KMS-11 (cell line): Measurements from ENCODE around the gene SPEG.

Experiments
- H2AFZ ChIP-seq: fragments of 200-600 bp; sonication (generic); 2 replicates; pipeline ENCODE4 v1.6.1; 2016; ENCODE audit warnings: antibody characterized with exemption, mixed run types, low read depth
- H3K27ac ChIP-seq: fragments of 200-600 bp; sonication (generic); 2 replicates; pipeline ENCODE4 v1.6.1; 2016; ENCODE audit warnings: mild to moderate bottlenecking, mixed run types
- H3K27me3 ChIP-seq: fragments of 200-600 bp; sonication (generic); 2 replicates; pipeline ENCODE4 v1.6.1; 2017; ENCODE audit warnings: mild to moderate bottlenecking, low read depth, mixed run types, moderate library complexity; ENCODE audit not compliant: insufficient read depth
- H3K36me3 ChIP-seq: fragments of 200-600 bp; sonication (generic); 2 replicates; pipeline ENCODE4 v1.6.1; 2017; ENCODE audit warnings: mild to moderate bottlenecking, mixed run types; ENCODE audit not compliant: insufficient read depth
- H3K4me1 ChIP-seq: fragments of 200-600 bp; sonication (generic); 2 replicates; pipeline ENCODE4 v1.6.1; 2016; ENCODE audit warnings: mild to moderate bottlenecking, low read depth, mixed run types; ENCODE audit not compliant: poor library complexity, severe bottlenecking
- H3K4me2 ChIP-seq: fragments of 200-600 bp; sonication (generic); 2 replicates; pipeline ENCODE4 v1.7.0; 2016; ENCODE audit warnings: mild to moderate bottlenecking, mixed run types
- H3K4me3 ChIP-seq: fragments of 200-600 bp; sonication (generic); IDR thresholded peaks from 2 replicates; pipeline ENCODE4 v1.6.1; 2017; ENCODE audit warnings: low read depth, low read length, mixed read lengths; ENCODE audit not compliant: insufficient read depth
- H3K79me2 ChIP-seq: fragments of 200-600 bp; sonication (generic); 2 replicates; pipeline ENCODE4 v1.6.1; 2016; ENCODE audit warnings: low read depth, mixed run types; ENCODE audit not compliant: insufficient read depth
- H3K9ac ChIP-seq: fragments of 200-600 bp; sonication (generic); 2 replicates; pipeline ENCODE4 v1.6.1; 2016; ENCODE audit warnings: mild to moderate bottlenecking, mixed run types
- H4K20me1 ChIP-seq: fragments of 200-600 bp; sonication (generic); 2 replicates; pipeline ENCODE4 v1.6.1; 2016; ENCODE audit warnings: mild to moderate bottlenecking, mixed run types; ENCODE audit not compliant: insufficient read depth
- TF ChIP-seq, protein P1 (sequence below): fragments of 200-600 bp; sonication (generic); conservative IDR thresholded peaks from 2 replicates; pipeline ENCODE4 v1.6.1; 2017; ENCODE audit warnings: low read depth, mild to moderate bottlenecking, antibody characterized with exemption, low read length, moderate library complexity, mixed read lengths

The SPEG gene

GRCh38 chr2:219434718-219435525 lies at the start of gene SPEG:
SPEG (plus strand) TSS chr2:219434843; CDS start chr2:219434978, 135 bp downstream.
- H4K20me1 ChIP-seq: no peaks in the 10 kb centered on the region
- no peak within 1 kb of the TSS for H2AFZ ChIP-seq
- H3K79me2 ChIP-seq: no peaks in the 10 kb centered on the region
- no peak within 1 kb of the TSS for H3K27ac ChIP-seq
- no peak within 1 kb of the TSS for H3K4me2 ChIP-seq
- H3K9ac ChIP-seq: no peak within 1 kb of the TSS
- H3K36me3 ChIP-seq: no peaks in the 10 kb centered on the region
- no peaks in the 10 kb centered on the region for H3K4me1 ChIP-seq
- peaks cover 3% of the 10 kb centered on the region; the same call in 1 of the 2 replicates for H3K27me3 ChIP-seq
- no peak within 1 kb of the TSS for H3K4me3 ChIP-seq
- TF ChIP-seq, protein P1, sequence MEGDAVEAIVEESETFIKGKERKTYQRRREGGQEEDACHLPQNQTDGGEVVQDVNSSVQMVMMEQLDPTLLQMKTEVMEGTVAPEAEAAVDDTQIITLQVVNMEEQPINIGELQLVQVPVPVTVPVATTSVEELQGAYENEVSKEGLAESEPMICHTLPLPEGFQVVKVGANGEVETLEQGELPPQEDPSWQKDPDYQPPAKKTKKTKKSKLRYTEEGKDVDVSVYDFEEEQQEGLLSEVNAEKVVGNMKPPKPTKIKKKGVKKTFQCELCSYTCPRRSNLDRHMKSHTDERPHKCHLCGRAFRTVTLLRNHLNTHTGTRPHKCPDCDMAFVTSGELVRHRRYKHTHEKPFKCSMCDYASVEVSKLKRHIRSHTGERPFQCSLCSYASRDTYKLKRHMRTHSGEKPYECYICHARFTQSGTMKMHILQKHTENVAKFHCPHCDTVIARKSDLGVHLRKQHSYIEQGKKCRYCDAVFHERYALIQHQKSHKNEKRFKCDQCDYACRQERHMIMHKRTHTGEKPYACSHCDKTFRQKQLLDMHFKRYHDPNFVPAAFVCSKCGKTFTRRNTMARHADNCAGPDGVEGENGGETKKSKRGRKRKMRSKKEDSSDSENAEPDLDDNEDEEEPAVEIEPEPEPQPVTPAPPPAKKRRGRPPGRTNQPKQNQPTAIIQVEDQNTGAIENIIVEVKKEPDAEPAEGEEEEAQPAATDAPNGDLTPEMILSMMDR: no peak

- Histone ChIP-seq H3K4me3 (no peak overlapping the region), H2AFZ (no peak overlapping the region), H3K4me1 (peaks cover 6% of the 10 kb centered on the region), H3K79me2 (no peaks in the 10 kb centered on the region), H3K27me3 (no peaks in the 10 kb centered on the region), H4K20me1 (no peaks in the 10 kb centered on the region), H3K9ac (no peak overlapping the region), H3K27ac (no peak overlapping the region), H3K36me3 (no peaks in the 10 kb centered on the region), H3K4me2 (no peak overlapping the region)
- TF ChIP-seq, protein P1: no peak
Observed at GRCh38 chr2:219384859-219385258, 49.8 kb upstream of the SPEG start.

DNA sequence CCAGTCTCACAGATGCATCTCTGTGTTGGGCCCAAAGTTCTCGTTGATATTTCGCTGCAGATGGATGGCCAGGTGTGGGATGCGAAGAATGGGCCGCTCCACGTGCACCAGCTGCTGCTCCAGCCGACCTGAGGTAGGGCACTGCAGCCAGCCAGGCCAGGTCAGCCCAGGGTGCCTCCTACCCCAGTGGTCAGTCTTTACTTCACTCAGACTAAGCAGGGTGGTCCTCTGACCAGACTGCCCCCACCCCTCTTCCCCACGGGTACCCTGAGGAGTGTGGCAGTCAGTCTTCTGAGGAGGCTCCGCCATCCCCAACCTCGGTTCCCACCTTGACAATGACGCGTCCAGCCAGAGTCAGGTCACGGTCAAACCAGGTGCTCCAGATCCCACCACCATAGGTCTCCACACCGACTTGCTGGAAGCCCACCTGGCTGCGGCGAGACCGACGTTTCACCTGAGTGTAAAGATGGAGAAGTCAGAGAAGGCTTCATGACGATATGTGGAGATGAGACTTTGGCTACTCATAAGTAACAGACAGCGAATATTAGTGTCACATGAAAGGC lies 48.6 kb upstream of the SPEG start:
- Histone ChIP-seq H3K4me3 (no peak overlapping the region), H3K9ac (no peak overlapping the region), H3K36me3 (no peaks in the 10 kb centered on the region), H4K20me1 (no peaks in the 10 kb centered on the region), H3K79me2 (no peaks in the 10 kb centered on the region), H2AFZ (no peak overlapping the region), H3K4me1 (peaks cover 6% of the 10 kb centered on the region), H3K27ac (no peak overlapping the region), H3K27me3 (no peaks in the 10 kb centered on the region), H3K4me2 (no peak overlapping the region)
- TF ChIP-seq, protein P1: no peak

DNA sequence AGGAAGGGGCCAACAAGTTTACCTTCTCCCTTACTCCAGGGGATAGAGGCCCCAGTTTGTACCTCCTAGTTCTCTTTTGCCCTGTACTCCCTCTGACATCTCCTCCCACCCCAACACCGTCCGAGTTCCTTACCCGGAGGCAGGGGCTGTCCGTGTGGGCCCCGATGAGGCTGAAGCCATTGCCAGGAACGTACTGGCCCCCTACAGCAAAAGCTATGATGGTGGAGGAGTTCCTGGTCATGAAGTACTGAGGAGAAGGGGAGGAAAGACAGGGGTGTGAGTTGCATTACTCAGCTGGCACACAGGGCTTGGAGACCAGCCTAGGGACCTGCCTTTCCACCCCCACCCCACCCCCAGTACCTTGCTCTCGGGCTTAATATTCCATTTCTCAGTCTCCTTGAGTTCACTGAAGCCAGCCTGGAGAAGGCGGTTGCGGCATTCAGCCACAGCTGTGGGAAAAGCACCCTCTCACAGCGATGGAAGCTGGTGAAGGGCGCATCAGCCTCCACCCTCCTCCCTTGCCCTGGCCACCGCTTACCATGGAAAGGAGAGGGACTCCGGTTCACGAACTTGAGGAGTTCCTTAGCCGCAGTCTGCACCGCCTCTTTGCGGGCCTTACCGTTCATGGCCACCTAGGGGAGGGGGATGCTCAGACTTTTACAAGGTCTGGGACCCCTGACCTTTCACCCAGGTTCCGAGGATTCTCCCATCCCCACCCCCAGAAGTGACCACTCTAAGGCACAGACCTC lies 47.9 kb upstream of the SPEG start:
- Histone ChIP-seq H3K27me3 (no peaks in the 10 kb centered on the region), H3K36me3 (no peaks in the 10 kb centered on the region), H3K4me1 (peaks cover 6% of the 10 kb centered on the region), H3K79me2 (no peaks in the 10 kb centered on the region), H4K20me1 (no peaks in the 10 kb centered on the region), H2AFZ (peak overlapping the region; percentile 64; the same call in 1 of the 2 replicates), H3K27ac (peak overlapping the region; percentile 79), H3K4me2 (peak overlapping the region; percentile 33), H3K9ac (peak overlapping the region; percentile 88), H3K4me3 (no peak overlapping the region)
- TF ChIP-seq, protein P1: no peak
